SK-N-SH (cell line): Measurements from ENCODE around the gene TAMALIN. TPM values are rescaled to one million over a fixed set of nuclear protein-coding genes. Genes with fewer than 3 reads are reported as not detected.
A peak's percentile ranks its signal among the peaks of the same experiment; 100 is the strongest.

ENCODE experiments used
- CTCF ChIA-PET: fragments of 300-600, 350-600 bp; formaldehyde crosslinking; extraction: SDS; loops from one replicate; lab custom pipeline; 2021; lab: Yijun Ruan, JAX
- POLR2A ChIA-PET: fragments of 350-600 bp; sonication (Branson Sonifier 250); formaldehyde crosslinking; extraction: SDS; loops from one replicate; lab custom pipeline; 2020; ENCODE audit warnings: antibody characterized with exemption, inconsistent platforms; lab: Yijun Ruan, JAX
- DNase-seq: peaks from one replicate; pipeline ENCODE4 v3.0.0; 2012
- H2AFZ ChIP-seq: fragments of 200-600 bp; sonication (generic); 2 replicates; pipeline ENCODE4 v1.8.1; 2016; ENCODE audit warnings: antibody characterized with exemption, mild to moderate bottlenecking, low read depth
- H3F3A ChIP-seq: fragments of 200-600 bp; sonication (generic); replicated peaks from 2 replicates; pipeline ENCODE3; 2016; ENCODE audit warnings: antibody characterized with exemption, mild to moderate bottlenecking; ENCODE audit not compliant: insufficient read depth
- H3K27ac ChIP-seq, 2 experiments: fragments of 200-500 bp in 1 of 2; fragments of 200-600 bp in 1 of 2; sonication (Bioruptor generic) in 1 of 2; sonication (generic), shearing (Covaris generic) in 1 of 2; 2 replicates each; pipeline versions ENCODE4 v1.5.1 to v1.6.1; 2014 to 2016; ENCODE audit warnings: low read depth in 2 of 2, inconsistent platforms in 1 of 2, low read length in 1 of 2, mild to moderate bottlenecking in 1 of 2, mixed read lengths in 1 of 2
- H3K27me3 ChIP-seq: fragments of 200-600 bp; sonication (generic), shearing (Covaris generic); 2 replicates; pipeline ENCODE4 v1.6.1; 2016; ENCODE audit warnings: mixed run types; ENCODE audit not compliant: insufficient read depth
- H3K36me3 ChIP-seq, 2 experiments: fragments of 200-500 bp in 1 of 2; fragments of 200-600 bp in 1 of 2; sonication (Bioruptor generic) in 1 of 2; sonication (generic) in 1 of 2; replicated peaks in 1 of 2; 2 replicates each; pipeline versions ENCODE3 to v1.5.1; 2014 to 2016; ENCODE audit warnings: low read length in 1 of 2, mild to moderate bottlenecking in 1 of 2; ENCODE audit not compliant: insufficient read depth in 2 of 2, control insufficient read depth in 1 of 2
- H3K4me1 ChIP-seq, 2 experiments: fragments of 200-500 bp in 1 of 2; fragments of 200-600 bp in 1 of 2; sonication (Bioruptor generic) in 1 of 2; sonication (generic), shearing (Covaris generic) in 1 of 2; 2 replicates each; pipeline versions ENCODE4 v1.5.1 to v1.6.1; 2014 to 2016; ENCODE audit warnings: low read depth in 1 of 2, low read length in 1 of 2, mixed run types in 1 of 2; ENCODE audit not compliant: insufficient read depth in 2 of 2, control insufficient read depth in 1 of 2
- H3K4me2 ChIP-seq: fragments of 200-600 bp; sonication (generic), shearing (Covaris generic); 2 replicates; pipeline ENCODE4 v1.6.1; 2017; ENCODE audit warnings: mixed run types
- H3K4me3 ChIP-seq, 2 experiments: fragments of 200-500 bp in 1 of 2; fragments of 200-600 bp in 1 of 2; sonication (Bioruptor generic) in 1 of 2; sonication (generic), shearing (Covaris generic) in 1 of 2; 2 replicates each; pipeline versions ENCODE4 v1.5.1 to v1.8.1; 2014 to 2016; ENCODE audit warnings: low read depth in 2 of 2, inconsistent platforms in 1 of 2, low read length in 1 of 2, mild to moderate bottlenecking in 1 of 2, mixed read lengths in 1 of 2, moderate library complexity in 1 of 2
- H3K79me2 ChIP-seq: fragments of 200-600 bp; sonication (generic); 2 replicates; pipeline ENCODE4 v1.8.1; 2017; ENCODE audit warnings: mild to moderate bottlenecking; ENCODE audit not compliant: insufficient read depth
- H3K9ac ChIP-seq: fragments of 200-600 bp; sonication (generic); 2 replicates; pipeline ENCODE4 v1.6.1; 2017; ENCODE audit warnings: mixed run types
- H3K9me2 ChIP-seq: fragments of 200-600 bp; sonication (generic); 2 replicates; pipeline ENCODE4 v1.6.1; 2017; ENCODE audit warnings: mixed run types
- H3K9me3 ChIP-seq: fragments of 200-600 bp; sonication (generic); 2 replicates; pipeline ENCODE4 v1.6.1; 2017; ENCODE audit warnings: mixed run types, mild to moderate bottlenecking, moderate library complexity
- H4K20me1 ChIP-seq: fragments of 200-600 bp; sonication (generic); 2 replicates; pipeline ENCODE4 v1.6.1; 2017; ENCODE audit warnings: mild to moderate bottlenecking, mixed run types; ENCODE audit not compliant: insufficient read depth
- EP300 ChIP-seq, 2 experiments: IDR thresholded peaks; 2 replicates each; pipeline versions ENCODE4 v1.4.0 to v1.6.1; 2012; ENCODE audit warnings: borderline replicate concordance in 1 of 2, low read depth in 1 of 2, low read length in 1 of 2
- GATA2 ChIP-seq: sonication (generic); formaldehyde crosslinking; IDR thresholded peaks from 2 replicates; pipeline ENCODE4 v1.5.0; 2020; ENCODE audit warnings: mild to moderate bottlenecking, missing genetic modification reagents
- POLR2AphosphoS5 ChIP-seq: IDR thresholded peaks from 2 replicates; pipeline ENCODE4 v1.6.1; 2012; ENCODE audit warnings: low read depth, low read length
- RAD21 ChIP-seq: IDR thresholded peaks from 2 replicates; pipeline ENCODE4 v1.6.1; 2012; ENCODE audit warnings: mild to moderate bottlenecking, low read length
- RFX5 ChIP-seq: IDR thresholded peaks from 2 replicates; pipeline ENCODE4 v1.6.1; 2012; ENCODE audit warnings: mild to moderate bottlenecking, improper control_type of control experiment, low read length
- SIN3A ChIP-seq: IDR thresholded peaks from 2 replicates; pipeline ENCODE4 v1.6.1; 2012; ENCODE audit warnings: low read depth, mild to moderate bottlenecking, low read length, moderate library complexity, borderline replicate concordance
- SMC3 ChIP-seq: IDR thresholded peaks from 2 replicates; pipeline ENCODE4 v1.6.1; 2012; ENCODE audit warnings: low read depth, low read length, improper control_type of control experiment
- TEAD4 ChIP-seq: IDR thresholded peaks from 2 replicates; pipeline ENCODE4 v1.4.0; 2012; ENCODE audit warnings: mild to moderate bottlenecking, borderline replicate concordance; ENCODE audit not compliant: insufficient read depth
- YY1 ChIP-seq: IDR thresholded peaks from 2 replicates; pipeline ENCODE4 v1.4.0; 2012; ENCODE audit warnings: low read depth, mild to moderate bottlenecking
- WGBS: methylation state at CpG from one replicate; pipeline ENCODE4 v1.1.6; 2017; ENCODE audit warnings: low lambda C conversion rate; 5-methylcytosine and 5-hydroxymethylcytosine counted together
- polyA plus RNA-seq, 3 experiments: library from polyadenylated mRNA; depleted of rRNA; stranded (reverse); fragments of >200 nt; gene quantifications; 2 replicates each; pipeline ENCODE4 v1.2.3, GENCODE V29; 2012
- TF ChIP-seq, protein P1 (sequence below): IDR thresholded peaks from 2 replicates; pipeline ENCODE4 v1.6.1; 2012; ENCODE audit warnings: mild to moderate bottlenecking, low read depth, low read length, moderate library complexity
- TF ChIP-seq, protein P2 (sequence below): fragments of 150-350 bp; IDR thresholded peaks from 2 replicates; pipeline ENCODE4 v1.6.1; 2016; ENCODE audit warnings: mild to moderate bottlenecking, low read depth, low read length
- TF ChIP-seq, protein P3 (sequence below): IDR thresholded peaks from 2 replicates; pipeline ENCODE4 v1.4.0; 2012; ENCODE audit warnings: low read depth, borderline replicate concordance
- TF ChIP-seq, protein P4 (sequence below): IDR thresholded peaks from 2 replicates; pipeline ENCODE4 v1.4.0; 2012; ENCODE audit warnings: low read depth
- TF ChIP-seq, protein P5 (sequence below): IDR thresholded peaks from 2 replicates; pipeline ENCODE4 v1.4.0; 2012; ENCODE audit warnings: low read depth, borderline replicate concordance

TAMALIN gene
- polyA plus RNA-seq, 1 of the 3 experiments (the other 2 are of a cell fraction): 2.4 TPM

DNA sequence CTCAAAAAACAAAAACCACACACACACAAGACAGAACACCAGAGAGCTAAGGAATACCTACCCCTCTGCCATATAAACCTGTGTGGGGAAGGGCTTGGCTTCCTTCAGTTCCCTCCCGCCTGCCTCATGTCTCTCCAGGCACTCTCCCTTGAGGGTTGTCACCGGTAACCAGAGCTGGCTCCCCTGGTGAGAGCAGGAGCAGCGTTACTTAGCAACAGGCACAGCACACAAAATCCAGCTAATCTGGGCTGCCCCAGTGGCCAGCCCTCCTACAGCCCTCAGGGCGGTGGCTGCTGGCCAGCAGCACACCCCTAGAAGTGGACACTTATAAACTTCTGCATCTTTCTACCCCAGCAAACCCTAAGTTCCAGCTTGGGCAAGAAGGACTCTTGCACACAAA lies 22.9 kb downstream of the TAMALIN start (continued):
- TF ChIP-seq, protein P1, sequence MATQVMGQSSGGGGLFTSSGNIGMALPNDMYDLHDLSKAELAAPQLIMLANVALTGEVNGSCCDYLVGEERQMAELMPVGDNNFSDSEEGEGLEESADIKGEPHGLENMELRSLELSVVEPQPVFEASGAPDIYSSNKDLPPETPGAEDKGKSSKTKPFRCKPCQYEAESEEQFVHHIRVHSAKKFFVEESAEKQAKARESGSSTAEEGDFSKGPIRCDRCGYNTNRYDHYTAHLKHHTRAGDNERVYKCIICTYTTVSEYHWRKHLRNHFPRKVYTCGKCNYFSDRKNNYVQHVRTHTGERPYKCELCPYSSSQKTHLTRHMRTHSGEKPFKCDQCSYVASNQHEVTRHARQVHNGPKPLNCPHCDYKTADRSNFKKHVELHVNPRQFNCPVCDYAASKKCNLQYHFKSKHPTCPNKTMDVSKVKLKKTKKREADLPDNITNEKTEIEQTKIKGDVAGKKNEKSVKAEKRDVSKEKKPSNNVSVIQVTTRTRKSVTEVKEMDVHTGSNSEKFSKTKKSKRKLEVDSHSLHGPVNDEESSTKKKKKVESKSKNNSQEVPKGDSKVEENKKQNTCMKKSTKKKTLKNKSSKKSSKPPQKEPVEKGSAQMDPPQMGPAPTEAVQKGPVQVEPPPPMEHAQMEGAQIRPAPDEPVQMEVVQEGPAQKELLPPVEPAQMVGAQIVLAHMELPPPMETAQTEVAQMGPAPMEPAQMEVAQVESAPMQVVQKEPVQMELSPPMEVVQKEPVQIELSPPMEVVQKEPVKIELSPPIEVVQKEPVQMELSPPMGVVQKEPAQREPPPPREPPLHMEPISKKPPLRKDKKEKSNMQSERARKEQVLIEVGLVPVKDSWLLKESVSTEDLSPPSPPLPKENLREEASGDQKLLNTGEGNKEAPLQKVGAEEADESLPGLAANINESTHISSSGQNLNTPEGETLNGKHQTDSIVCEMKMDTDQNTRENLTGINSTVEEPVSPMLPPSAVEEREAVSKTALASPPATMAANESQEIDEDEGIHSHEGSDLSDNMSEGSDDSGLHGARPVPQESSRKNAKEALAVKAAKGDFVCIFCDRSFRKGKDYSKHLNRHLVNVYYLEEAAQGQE: no peak
- TF ChIP-seq SIN3A (no peak), RAD21 (no peak), TEAD4 (no peak), RFX5 (no peak)
- TF ChIP-seq, protein P2, sequence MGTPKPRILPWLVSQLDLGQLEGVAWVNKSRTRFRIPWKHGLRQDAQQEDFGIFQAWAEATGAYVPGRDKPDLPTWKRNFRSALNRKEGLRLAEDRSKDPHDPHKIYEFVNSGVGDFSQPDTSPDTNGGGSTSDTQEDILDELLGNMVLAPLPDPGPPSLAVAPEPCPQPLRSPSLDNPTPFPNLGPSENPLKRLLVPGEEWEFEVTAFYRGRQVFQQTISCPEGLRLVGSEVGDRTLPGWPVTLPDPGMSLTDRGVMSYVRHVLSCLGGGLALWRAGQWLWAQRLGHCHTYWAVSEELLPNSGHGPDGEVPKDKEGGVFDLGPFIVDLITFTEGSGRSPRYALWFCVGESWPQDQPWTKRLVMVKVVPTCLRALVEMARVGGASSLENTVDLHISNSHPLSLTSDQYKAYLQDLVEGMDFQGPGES: no peak
- TF ChIP-seq, all 33 proteins: peak for 0

DNA sequence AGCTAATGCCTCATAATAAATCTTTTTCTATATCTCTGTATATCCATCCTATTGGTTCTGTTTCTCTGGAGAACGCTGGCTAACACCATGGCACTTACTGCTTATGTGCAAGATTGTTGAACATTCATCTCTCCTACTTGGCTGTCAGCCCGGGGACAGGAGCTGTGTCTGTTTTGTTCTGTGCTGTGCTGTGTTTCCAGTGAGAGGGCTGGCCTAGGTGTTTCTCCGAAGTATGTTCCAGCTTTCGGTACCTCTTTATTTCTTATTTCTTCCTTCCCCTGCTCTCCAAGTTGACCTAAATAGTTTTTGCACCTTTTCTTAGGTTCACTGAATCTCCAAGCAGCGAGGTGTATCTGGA lies 25.7 kb downstream of the TAMALIN start:
- Histone ChIP-seq H3K27me3 (no peaks in the 10 kb centered on the region), H3F3A (peaks cover 13% of the 10 kb centered on the region), H3K4me1 (peaks cover 0 to 27% of the 10 kb centered on the region in 2 experiments; a peak in 2 of 4 replicates), H3K27ac (peak overlapping the region; percentile 82 to 94; a peak in 3 of 4 replicates), H3K4me3 (peak overlapping the region; percentile 46 to 53), H3K9me3 (no peaks in the 10 kb centered on the region), H3K4me2 (peak overlapping the region; percentile 69), H3K9ac (peak overlapping the region; percentile 45; the same call in 1 of the 2 replicates), H4K20me1 (no peaks in the 10 kb centered on the region), H2AFZ (peak overlapping the region; percentile 66; the same call in 1 of the 2 replicates), H3K9me2 (no peaks in the 10 kb centered on the region), H3K79me2 (peaks cover 2% of the 10 kb centered on the region; the same call in 1 of the 2 replicates), H3K36me3 (no peaks in the 10 kb centered on the region)
- ChIA-PET CTCF (interaction anchor here (0.9 to 30.2 kb wide), 7 partner anchors 8 to 89 kb away, joined by 3 to 949 read pairs (median 8); partner anchors contain the start of genes ATG101, NR4A1 and SMIM41), POLR2A (interaction anchor here (0.7 to 1.4 kb wide), 9 partner anchors 9 to 1347 kb away, joined by 3 to 10 read pairs (median 3); partner anchors contain the start of genes ATG101 and SP1)
- TF ChIP-seq POLR2AphosphoS5 (no peak), SMC3 (no peak), RFX5 (no peak), GATA2 (CRISPR knock-in tag) (no peak), YY1 (no peak), EP300 (IDR thresholded peaks at IDR 0.05; ENCODE audit: borderline replicate concordance in 1 of 2, low read depth in 1 of 2, low read length in 1 of 2) (peak in 1 of 2 experiments; percentile 21; a peak in 1 of 4 replicates)
- TF ChIP-seq, protein P3, sequence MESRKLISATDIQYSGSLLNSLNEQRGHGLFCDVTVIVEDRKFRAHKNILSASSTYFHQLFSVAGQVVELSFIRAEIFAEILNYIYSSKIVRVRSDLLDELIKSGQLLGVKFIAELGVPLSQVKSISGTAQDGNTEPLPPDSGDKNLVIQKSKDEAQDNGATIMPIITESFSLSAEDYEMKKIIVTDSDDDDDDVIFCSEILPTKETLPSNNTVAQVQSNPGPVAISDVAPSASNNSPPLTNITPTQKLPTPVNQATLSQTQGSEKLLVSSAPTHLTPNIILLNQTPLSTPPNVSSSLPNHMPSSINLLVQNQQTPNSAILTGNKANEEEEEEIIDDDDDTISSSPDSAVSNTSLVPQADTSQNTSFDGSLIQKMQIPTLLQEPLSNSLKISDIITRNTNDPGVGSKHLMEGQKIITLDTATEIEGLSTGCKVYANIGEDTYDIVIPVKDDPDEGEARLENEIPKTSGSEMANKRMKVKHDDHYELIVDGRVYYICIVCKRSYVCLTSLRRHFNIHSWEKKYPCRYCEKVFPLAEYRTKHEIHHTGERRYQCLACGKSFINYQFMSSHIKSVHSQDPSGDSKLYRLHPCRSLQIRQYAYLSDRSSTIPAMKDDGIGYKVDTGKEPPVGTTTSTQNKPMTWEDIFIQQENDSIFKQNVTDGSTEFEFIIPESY: no peak
- TF ChIP-seq, protein P4, sequence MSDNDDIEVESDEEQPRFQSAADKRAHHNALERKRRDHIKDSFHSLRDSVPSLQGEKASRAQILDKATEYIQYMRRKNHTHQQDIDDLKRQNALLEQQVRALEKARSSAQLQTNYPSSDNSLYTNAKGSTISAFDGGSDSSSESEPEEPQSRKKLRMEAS: peak; percentile 9; the same call in 1 of the 2 replicates
- TF ChIP-seq, protein P5, sequence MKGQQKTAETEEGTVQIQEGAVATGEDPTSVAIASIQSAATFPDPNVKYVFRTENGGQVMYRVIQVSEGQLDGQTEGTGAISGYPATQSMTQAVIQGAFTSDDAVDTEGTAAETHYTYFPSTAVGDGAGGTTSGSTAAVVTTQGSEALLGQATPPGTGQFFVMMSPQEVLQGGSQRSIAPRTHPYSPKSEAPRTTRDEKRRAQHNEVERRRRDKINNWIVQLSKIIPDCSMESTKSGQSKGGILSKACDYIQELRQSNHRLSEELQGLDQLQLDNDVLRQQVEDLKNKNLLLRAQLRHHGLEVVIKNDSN: no peak
- DNase-seq: no peak
- WGBS: 3% methylated on average over 5 of the region's 5 CpGs
